HG03039 (cell line): ENCODE results near the gene BAIAP2L2.
"Not testable (repeated sequence)": the region's sequence is repeated elsewhere in the genome, so short reads cannot be mapped to it uniquely, and the experiment has no call there.

Experiments
- ATAC-seq: cut with Tn5 transposase; IDR thresholded peaks from one replicate; pipeline ENCODE4 v1.9.1; 2021; ENCODE audit warnings: mild to moderate bottlenecking, moderate library complexity; ENCODE audit not compliant: unreplicated experiment

BAIAP2L2 gene

GRCh38 chr22:38040953-38041759 lies 69.3 kb downstream of the BAIAP2L2 start:
- no peak for ATAC-seq

GRCh38 chr22:38038890-38039812 lies 71.3 kb downstream of the BAIAP2L2 start:
- no peak for ATAC-seq

GRCh38 chr22:38038426-38038825 lies 72.1 kb downstream of the BAIAP2L2 start:
- no peak for ATAC-seq

DNA sequence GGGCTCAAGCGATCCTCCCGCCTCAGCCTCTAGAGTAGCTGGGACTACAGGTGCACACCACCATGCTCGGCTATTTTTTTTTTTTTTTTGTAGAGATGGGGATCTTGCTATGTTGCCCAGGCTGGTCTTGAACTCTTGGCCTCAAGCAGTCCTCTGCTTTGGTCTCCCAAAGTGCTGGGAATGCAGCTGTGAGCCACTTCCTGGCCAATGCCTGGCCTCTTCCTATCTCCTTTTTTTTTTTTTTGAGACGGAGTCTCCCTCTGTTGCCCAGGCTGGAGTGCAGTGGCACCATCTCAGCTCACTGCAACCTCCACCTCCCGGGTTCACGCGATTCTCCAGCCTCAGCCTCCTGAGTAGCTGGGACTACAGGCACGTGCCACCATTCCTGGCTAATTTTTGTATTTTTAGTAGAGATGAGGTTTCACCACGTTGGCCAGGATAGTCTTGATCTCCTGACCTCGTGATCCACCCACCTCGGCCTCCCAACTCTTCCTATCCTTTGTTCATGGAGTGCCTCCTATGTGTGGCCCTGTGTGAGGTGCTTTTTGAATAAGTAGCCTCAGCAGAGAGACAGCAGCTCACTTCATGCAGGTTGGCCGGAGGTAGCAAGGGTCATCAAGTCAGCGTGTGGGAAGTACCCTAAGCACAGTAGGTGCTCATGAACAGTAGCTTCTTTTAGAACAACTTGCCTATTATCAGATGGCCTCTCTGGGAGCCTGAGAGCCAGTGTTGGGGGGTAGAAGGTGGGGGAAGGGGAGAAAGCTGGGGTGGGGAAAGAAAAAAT lies 72.9 kb downstream of the BAIAP2L2 start:
- ATAC-seq, result not testable (repeated sequence)

GRCh38 chr22:38036392-38037062 lies 74.0 kb downstream of the BAIAP2L2 start:
- ATAC-seq, result no peak

DNA sequence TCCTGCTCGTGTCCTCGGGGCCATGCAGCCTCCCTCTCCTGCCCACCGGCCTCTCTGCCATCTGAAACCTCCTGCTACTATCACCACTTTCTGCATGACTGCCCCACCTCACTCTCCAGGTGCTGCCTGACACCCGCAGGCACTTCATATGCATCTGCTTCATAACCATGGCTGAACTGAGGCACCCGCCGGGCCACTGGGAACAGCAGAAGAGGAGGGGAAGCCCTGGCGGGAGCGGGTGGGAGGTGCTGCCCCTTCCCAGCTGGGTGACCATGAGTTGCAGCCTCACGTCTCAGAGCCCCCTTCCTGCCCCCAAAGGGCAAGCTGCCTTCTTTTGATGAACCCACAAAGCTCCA lies 75.0 kb downstream of the BAIAP2L2 start:
- ATAC-seq, result no peak
